ENCODE results near the gene TAGLN. TPM values are rescaled to one million over a fixed set of nuclear protein-coding genes. Genes with fewer than 3 reads are reported as not detected.

Gene TAGLN
- total RNA-seq, 2 donors from 2014 or later = 228 to 412 TPM

DNA sequence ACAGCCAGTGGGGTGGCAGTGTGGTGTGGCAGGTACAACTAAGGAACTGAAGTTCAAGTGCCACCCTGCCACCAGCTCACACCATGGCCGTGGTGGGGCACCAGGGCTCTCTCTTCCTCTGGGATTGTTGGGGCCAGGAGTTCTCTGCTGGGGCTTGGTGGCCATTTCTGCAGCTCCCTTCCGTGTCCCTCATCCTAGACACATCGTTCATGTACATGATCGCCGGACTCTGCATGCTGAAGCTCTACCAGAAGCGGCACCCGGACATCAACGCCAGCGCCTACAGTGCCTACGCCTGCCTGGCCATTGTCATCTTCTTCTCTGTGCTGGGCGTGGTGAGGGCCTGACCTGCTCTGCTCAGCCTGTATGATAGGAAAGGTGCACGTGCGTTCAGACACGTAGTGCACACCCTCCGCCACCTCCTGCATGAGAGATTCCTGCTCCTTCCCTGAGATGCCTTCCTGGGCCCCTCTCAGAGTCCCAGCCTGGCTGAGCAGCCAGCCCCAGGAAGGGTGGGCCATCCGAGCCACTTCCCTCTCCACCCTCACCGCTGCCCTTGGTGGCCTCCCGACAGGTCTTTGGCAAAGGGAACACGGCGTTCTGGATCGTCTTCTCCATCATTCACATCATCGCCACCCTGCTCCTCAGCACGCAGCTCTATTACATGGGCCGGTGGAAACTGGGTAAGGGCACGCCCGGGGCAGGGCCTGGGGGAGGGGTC, 7.3 kb upstream of the TAGLN start:
- Histone ChIP-seq H3K27me3 (ENCODE audit: control insufficient read depth, insufficient read depth, low read length, poor library complexity, severe bottlenecking) (no peaks in the 10 kb centered on the region), H3K9ac (ENCODE audit: extremely low read depth, low read length, poor library complexity, severe bottlenecking) (no peak overlapping the region), H3K4me1 (ENCODE audit: control insufficient read depth, insufficient read depth, low read length) (no peaks in the 10 kb centered on the region), H3K4me3 (ENCODE audit: low read length) (no peak overlapping the region), H3K36me3 (ENCODE audit: control insufficient read depth, insufficient read depth, low read length) (peaks cover 10% of the 10 kb centered on the region), H3K27ac (ENCODE audit: low read depth, low read length) (no peak overlapping the region), H3K9me3 (ENCODE audit: control insufficient read depth, low read length) (no peaks in the 10 kb centered on the region)
- peaks cover 30% of the 10 kb centered on the region for H3K36me3 Mint-ChIP-seq (ENCODE audit: low read depth)
- no peaks in the 10 kb centered on the region for H3K27me3 Mint-ChIP-seq (ENCODE audit: insufficient read depth)
- H3K4me1 Mint-ChIP-seq = no peaks in the 10 kb centered on the region
- TF ChIP-seq, protein P1, sequence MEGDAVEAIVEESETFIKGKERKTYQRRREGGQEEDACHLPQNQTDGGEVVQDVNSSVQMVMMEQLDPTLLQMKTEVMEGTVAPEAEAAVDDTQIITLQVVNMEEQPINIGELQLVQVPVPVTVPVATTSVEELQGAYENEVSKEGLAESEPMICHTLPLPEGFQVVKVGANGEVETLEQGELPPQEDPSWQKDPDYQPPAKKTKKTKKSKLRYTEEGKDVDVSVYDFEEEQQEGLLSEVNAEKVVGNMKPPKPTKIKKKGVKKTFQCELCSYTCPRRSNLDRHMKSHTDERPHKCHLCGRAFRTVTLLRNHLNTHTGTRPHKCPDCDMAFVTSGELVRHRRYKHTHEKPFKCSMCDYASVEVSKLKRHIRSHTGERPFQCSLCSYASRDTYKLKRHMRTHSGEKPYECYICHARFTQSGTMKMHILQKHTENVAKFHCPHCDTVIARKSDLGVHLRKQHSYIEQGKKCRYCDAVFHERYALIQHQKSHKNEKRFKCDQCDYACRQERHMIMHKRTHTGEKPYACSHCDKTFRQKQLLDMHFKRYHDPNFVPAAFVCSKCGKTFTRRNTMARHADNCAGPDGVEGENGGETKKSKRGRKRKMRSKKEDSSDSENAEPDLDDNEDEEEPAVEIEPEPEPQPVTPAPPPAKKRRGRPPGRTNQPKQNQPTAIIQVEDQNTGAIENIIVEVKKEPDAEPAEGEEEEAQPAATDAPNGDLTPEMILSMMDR (conservative IDR thresholded peaks at IDR 0.05) = no peak
- peak; percentile 29 for DNase-seq
- no peaks in the 10 kb centered on the region for H3K9me3 Mint-ChIP-seq
- WGBS, 2 experiments (ENCODE audit: insufficient coverage in 1 of 2, insufficient read length in 1 of 2) = 95 to 98% methylated on average over 14 to 26 of the region's 26 CpGs
- H3K4me3 Mint-ChIP-seq = no peak overlapping the region
- no peak overlapping the region for H3K27ac Mint-ChIP-seq

DNA sequence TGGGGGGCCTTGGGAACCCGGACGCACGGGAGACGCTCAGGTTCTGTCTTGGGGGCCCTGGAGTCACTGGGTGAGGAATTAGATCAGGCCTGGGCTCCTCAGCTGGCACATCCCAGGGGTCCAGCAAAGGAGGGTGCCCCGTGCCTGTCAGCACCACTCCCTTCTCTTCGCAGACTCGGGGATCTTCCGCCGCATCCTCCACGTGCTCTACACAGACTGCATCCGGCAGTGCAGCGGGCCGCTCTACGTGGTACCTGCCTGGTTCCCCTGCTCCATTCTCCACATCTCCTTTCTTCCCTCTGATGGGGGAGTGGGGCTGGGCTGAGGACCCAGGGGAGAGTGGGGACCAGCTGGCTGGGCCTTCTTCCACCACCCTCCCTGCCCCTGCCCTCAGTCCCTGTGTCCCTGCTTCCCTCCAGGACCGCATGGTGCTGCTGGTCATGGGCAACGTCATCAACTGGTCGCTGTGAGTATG, 6.7 kb upstream of the TAGLN start:
- H3K9me3 ChIP-seq (ENCODE audit: control insufficient read depth, low read length) = no peaks in the 10 kb centered on the region
- TF ChIP-seq, protein P1 (conservative IDR thresholded peaks at IDR 0.05) = no peak
- H3K27me3 Mint-ChIP-seq (ENCODE audit: insufficient read depth) = no peaks in the 10 kb centered on the region
- H3K9me3 Mint-ChIP-seq = no peaks in the 10 kb centered on the region
- no peak for DNase-seq
- H3K4me3 Mint-ChIP-seq = no peak overlapping the region
- peaks cover under 1% of the 10 kb centered on the region for H3K4me1 Mint-ChIP-seq
- no peak overlapping the region for H3K27ac Mint-ChIP-seq
- H3K36me3 Mint-ChIP-seq (ENCODE audit: low read depth) = peaks cover 33% of the 10 kb centered on the region
- H3K9ac ChIP-seq (ENCODE audit: extremely low read depth, low read length, poor library complexity, severe bottlenecking) = no peak overlapping the region
- no peaks in the 10 kb centered on the region for H3K27me3 ChIP-seq (ENCODE audit: control insufficient read depth, insufficient read depth, low read length, poor library complexity, severe bottlenecking)
- WGBS, 2 experiments (ENCODE audit: insufficient coverage in 1 of 2, insufficient read length in 1 of 2) = 88 to 96% methylated on average over 5 to 17 of the region's 17 CpGs
- no peak overlapping the region for H3K27ac ChIP-seq (ENCODE audit: low read depth, low read length)
- H3K4me1 ChIP-seq (ENCODE audit: control insufficient read depth, insufficient read depth, low read length) = no peaks in the 10 kb centered on the region
- H3K36me3 ChIP-seq (ENCODE audit: control insufficient read depth, insufficient read depth, low read length) = peaks cover 10% of the 10 kb centered on the region
- no peak overlapping the region for H3K4me3 ChIP-seq (ENCODE audit: low read length)

DNA sequence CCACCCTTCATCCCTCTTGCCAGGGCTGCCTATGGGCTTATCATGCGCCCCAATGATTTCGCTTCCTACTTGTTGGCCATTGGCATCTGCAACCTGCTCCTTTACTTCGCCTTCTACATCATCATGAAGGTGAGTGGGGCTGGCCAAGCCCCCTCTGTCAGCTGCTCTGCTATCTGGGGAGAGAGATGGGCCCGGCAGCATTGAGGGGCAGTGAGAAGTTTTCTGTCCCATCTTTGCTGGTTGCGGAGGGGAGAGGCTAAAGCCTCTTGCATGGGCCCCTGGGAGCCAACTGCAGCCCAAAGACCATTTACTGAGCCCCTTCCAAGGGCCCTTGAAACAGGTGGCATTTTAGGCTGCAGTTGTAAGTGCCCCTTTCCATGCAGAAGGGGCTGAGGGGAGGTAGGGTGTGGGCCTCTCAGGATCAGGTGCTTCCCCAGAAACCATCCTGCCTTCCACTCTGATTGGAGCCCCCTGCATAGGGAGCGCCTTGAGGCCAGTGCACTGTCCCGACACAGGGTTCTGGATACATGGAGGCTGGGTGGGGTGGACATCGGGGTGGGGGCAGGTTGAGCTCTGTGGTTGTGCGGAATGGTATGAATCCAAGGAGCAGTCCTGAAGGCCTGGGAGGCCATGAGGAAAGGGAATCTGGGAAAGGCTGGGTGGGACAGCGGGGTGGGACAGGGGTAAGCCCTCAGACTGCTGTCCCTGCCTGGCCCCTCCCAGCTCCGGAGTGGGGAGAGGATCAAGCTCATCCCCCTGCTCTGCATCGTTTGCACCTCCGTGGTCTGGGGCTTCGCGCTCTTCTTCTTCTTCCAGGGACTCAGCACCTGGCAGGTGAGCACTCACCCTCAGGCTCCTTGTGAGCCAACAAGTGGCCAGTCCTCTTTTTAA, 5.8 kb upstream of the TAGLN start:
- H3K9ac ChIP-seq (ENCODE audit: extremely low read depth, low read length, poor library complexity, severe bottlenecking) = no peak overlapping the region
- Mint-ChIP-seq H3K27ac (no peak overlapping the region), H3K9me3 (no peaks in the 10 kb centered on the region), H3K4me3 (no peak overlapping the region), H3K27me3 (ENCODE audit: insufficient read depth) (no peaks in the 10 kb centered on the region), H3K36me3 (ENCODE audit: low read depth) (peaks cover 34% of the 10 kb centered on the region), H3K4me1 (peaks cover 9% of the 10 kb centered on the region)
- H3K27ac ChIP-seq (ENCODE audit: low read depth, low read length) = no peak overlapping the region
- H3K4me1 ChIP-seq (ENCODE audit: control insufficient read depth, insufficient read depth, low read length) = peaks cover 3% of the 10 kb centered on the region
- TF ChIP-seq, protein P1 (conservative IDR thresholded peaks at IDR 0.05) = no peak
- H3K36me3 ChIP-seq (ENCODE audit: control insufficient read depth, insufficient read depth, low read length) = peaks cover 10% of the 10 kb centered on the region
- H3K9me3 ChIP-seq (ENCODE audit: control insufficient read depth, low read length) = no peaks in the 10 kb centered on the region
- WGBS, 2 experiments (ENCODE audit: insufficient coverage in 1 of 2, insufficient read length in 1 of 2) = 95 to 97% methylated on average over 5 to 15 of the region's 15 CpGs
- H3K27me3 ChIP-seq (ENCODE audit: control insufficient read depth, insufficient read depth, low read length, poor library complexity, severe bottlenecking) = no peaks in the 10 kb centered on the region
- H3K4me3 ChIP-seq (ENCODE audit: low read length) = no peak overlapping the region
- no peak for DNase-seq
